HCT116 (cell line): ENCODE results near the gene NDUFAF7. TPM values are rescaled to one million over a fixed set of nuclear protein-coding genes. Genes with fewer than 3 reads are reported as not detected.

Experiments used
- ATAC-seq: fragments of 200-7000 bp; cut with Tn5 transposase; 2 replicates; pipeline ENCODE4 v1.9.1; 2020; ENCODE audit warnings: mild to moderate bottlenecking, moderate library complexity
- BruUV-seq: library from RNA; stranded (reverse); fragments of 400-500 nt; replicated peaks from 2 replicates; lab custom pipeline; 2021; lab: Mats Ljungman, UMichigan
- CTCF ChIA-PET: fragments of 300-600 bp; sonication (Branson Sonifier 250); formaldehyde crosslinking; loops from one replicate; lab custom pipeline; 2021; ENCODE audit warnings: antibody characterized with exemption; lab: Charles Lee
- POLR2A ChIA-PET: fragments of 300-600, 350-600 bp; sonication (Branson Sonifier 250); formaldehyde crosslinking; loops from one replicate; lab custom pipeline; 2021; ENCODE audit warnings: antibody characterized with exemption; lab: Charles Lee
- RAD21 ChIA-PET, 2 experiments: fragments of 300-600 bp; sonication (Branson Sonifier 250); formaldehyde crosslinking; loops; one replicate each; lab custom pipeline; 2023; ENCODE audit warnings: low total read pairs in 2 of 2; ENCODE audit not compliant: uncharacterized antibody in 2 of 2, unreplicated experiment in 2 of 2, low non-redundant PET in 1 of 2; lab: Charles Lee
- DNase-seq: peaks from one replicate; pipeline ENCODE4 v3.0.0-alpha.2; 2010; ENCODE audit warnings: low read depth, low spot score
- H2AFZ ChIP-seq: fragments of 200-600 bp; shearing (Covaris generic), sonication (generic); 2 replicates; pipeline ENCODE4 v1.6.1; 2017; ENCODE audit warnings: low read depth, mixed run types, mixed read lengths, antibody characterized with exemption, low read length; ENCODE audit not compliant: poor library complexity, severe bottlenecking
- H3K27ac ChIP-seq: 2 replicates; pipeline ENCODE4 v1.5.1; 2012; ENCODE audit warnings: low read depth, low read length
- H3K27me3 ChIP-seq: fragments of 200-600 bp; sonication (generic); 2 replicates; pipeline ENCODE4 v1.6.1; 2016; ENCODE audit warnings: mixed run types, low read length, mixed read lengths; ENCODE audit not compliant: insufficient read depth
- H3K36me3 ChIP-seq, 2 experiments: fragments of 200-500 bp in 1 of 2; fragments of 200-600 bp in 1 of 2; sonication (Bioruptor generic) in 1 of 2; sonication (generic) in 1 of 2; 2 replicates each; pipeline versions ENCODE4 v1.5.1 to v1.6.1; 2014 to 2016; ENCODE audit warnings: low read length in 2 of 2, inconsistent platforms in 1 of 2, mixed read lengths in 1 of 2, mixed run types in 1 of 2; ENCODE audit not compliant: insufficient read depth in 2 of 2, control insufficient read depth in 1 of 2
- H3K4me1 ChIP-seq, 2 experiments: fragments of 200-600 bp in 1 of 2; sonication (generic) in 1 of 2; 2 replicates each; pipeline versions ENCODE4 v1.5.1 to v1.6.1; 2012 to 2017; ENCODE audit warnings: low read length in 2 of 2, inconsistent platforms in 1 of 2, mild to moderate bottlenecking in 1 of 2, mixed read lengths in 1 of 2, mixed run types in 1 of 2, moderate library complexity in 1 of 2; ENCODE audit not compliant: insufficient read depth in 2 of 2, control insufficient read depth in 1 of 2
- H3K4me2 ChIP-seq: fragments of 200-600 bp; sonication (generic); 2 replicates; pipeline ENCODE4 v1.6.1; 2017; ENCODE audit warnings: mixed run types, low read length, mixed read lengths
- H3K4me3 ChIP-seq, 2 experiments: fragments of 200-600 bp in 1 of 2; sonication (generic) in 1 of 2; replicated peaks in 1 of 2; 2 replicates each; pipeline ENCODE4 v1.5.1; 2011 to 2016; ENCODE audit warnings: low read length in 2 of 2, control low read depth in 1 of 2, low read depth in 1 of 2, mild to moderate bottlenecking in 1 of 2, mixed read lengths in 1 of 2, mixed run types in 1 of 2
- H3K79me2 ChIP-seq: fragments of 200-600 bp; sonication (generic); 2 replicates; pipeline ENCODE4 v1.6.1; 2017; ENCODE audit warnings: mild to moderate bottlenecking, mixed run types, low read length, moderate library complexity, mixed read lengths; ENCODE audit not compliant: insufficient read depth
- H3K9ac ChIP-seq: fragments of 200-600 bp; sonication (generic); 2 replicates; pipeline ENCODE4 v1.6.1; 2016; ENCODE audit warnings: low read length, mixed read lengths
- H3K9me2 ChIP-seq: fragments of 200-600 bp; sonication (generic), shearing (Covaris generic); 2 replicates; pipeline ENCODE4 v1.6.1; 2017; ENCODE audit warnings: mixed run types, mild to moderate bottlenecking, moderate library complexity; ENCODE audit not compliant: insufficient read depth
- H3K9me3 ChIP-seq, 2 experiments: fragments of 200-500 bp in 1 of 2; fragments of 200-600 bp in 1 of 2; sonication (Bioruptor generic) in 1 of 2; sonication (generic) in 1 of 2; 2 replicates each; pipeline ENCODE4 v1.6.1; 2014 to 2017; ENCODE audit warnings: low read length in 2 of 2, mixed read lengths in 2 of 2, inconsistent platforms in 1 of 2, low read depth in 1 of 2, mild to moderate bottlenecking in 1 of 2, mixed run types in 1 of 2, moderate library complexity in 1 of 2; ENCODE audit not compliant: control insufficient read depth in 1 of 2, insufficient read depth in 1 of 2
- H4K20me1 ChIP-seq: fragments of 200-600 bp; sonication (generic), shearing (Covaris generic); 2 replicates; pipeline ENCODE4 v1.6.1; 2017; ENCODE audit warnings: mixed run types, mild to moderate bottlenecking, moderate library complexity; ENCODE audit not compliant: insufficient read depth
- ATF3 ChIP-seq: IDR thresholded peaks from 2 replicates; pipeline ENCODE4 v1.6.1; 2012
- CBX3 ChIP-seq: IDR thresholded peaks from 2 replicates; pipeline ENCODE4 v1.6.1; 2012; ENCODE audit warnings: low read depth
- CEBPB ChIP-seq: IDR thresholded peaks from 2 replicates; pipeline ENCODE4 v1.6.1; 2012; ENCODE audit warnings: low read depth
- EGR1 ChIP-seq: IDR thresholded peaks from 2 replicates; pipeline ENCODE4 v1.6.1; 2012; ENCODE audit warnings: low read depth
- ELF1 ChIP-seq: IDR thresholded peaks from 2 replicates; pipeline ENCODE4 v1.6.1; 2012; ENCODE audit warnings: low read depth, borderline replicate concordance
- EZH2 ChIP-seq: fragments of 200-600 bp; sonication (generic); IDR thresholded peaks from 2 replicates; pipeline ENCODE4 v1.6.1; 2017; ENCODE audit warnings: antibody characterized with exemption, mixed run types
- FOSL1 ChIP-seq: IDR thresholded peaks from 2 replicates; pipeline ENCODE4 v1.6.1; 2012; ENCODE audit warnings: low read depth
- JUND ChIP-seq: IDR thresholded peaks from 2 replicates; pipeline ENCODE4 v1.6.1; 2012
- POLR2A ChIP-seq: IDR thresholded peaks from 2 replicates; pipeline ENCODE4 v1.7.0; 2011; ENCODE audit warnings: borderline replicate concordance; ENCODE audit not compliant: insufficient read depth, insufficient read length; ENCODE audit errors: extremely low read depth
- POLR2AphosphoS5 ChIP-seq: IDR thresholded peaks from 2 replicates; pipeline ENCODE4 v1.6.1; 2011; ENCODE audit warnings: mild to moderate bottlenecking, low read depth, low read length, moderate library complexity
- RAD21 ChIP-seq: IDR thresholded peaks from 2 replicates; pipeline ENCODE4 v1.6.1; 2012; ENCODE audit warnings: low read depth, mild to moderate bottlenecking
- SIN3A ChIP-seq: IDR thresholded peaks from 2 replicates; pipeline ENCODE4 v1.6.1; 2012; ENCODE audit warnings: low read depth
- SP1 ChIP-seq: IDR thresholded peaks from 2 replicates; pipeline ENCODE4 v1.6.1; 2012; ENCODE audit warnings: low read depth
- SRF ChIP-seq: IDR thresholded peaks from 2 replicates; pipeline ENCODE4 v1.6.1; 2012; ENCODE audit warnings: low read depth
- YY1 ChIP-seq: IDR thresholded peaks from 2 replicates; pipeline ENCODE4 v1.6.1; 2011; ENCODE audit warnings: low read length, low read depth, moderate library complexity, mild to moderate bottlenecking; ENCODE audit not compliant: insufficient replicate concordance; ENCODE audit errors: extremely low read depth
- ZBTB33 ChIP-seq: IDR thresholded peaks from 2 replicates; pipeline ENCODE4 v1.6.1; 2011; ENCODE audit warnings: mild to moderate bottlenecking, low read length, moderate library complexity; ENCODE audit not compliant: insufficient replicate concordance; ENCODE audit errors: extremely low read depth
- ZFX ChIP-seq: fragments of 450-650 bp; IDR thresholded peaks from 2 replicates; pipeline ENCODE4 v1.6.1; 2017
- ZNF274 ChIP-seq: fragments of 200-500 bp; sonication (Bioruptor generic); IDR thresholded peaks from 2 replicates; pipeline ENCODE4 v1.6.1; 2014; ENCODE audit warnings: mild to moderate bottlenecking, low read depth, low read length, inconsistent platforms
- intact Hi-C: fragments of 100-400 bp; cut with micrococcal nuclease; formaldehyde crosslinking; loops from 2 replicates; pipeline ENCODE4 v1.10.0; 2022
- total RNA-seq: library from RNA; stranded (reverse); gene quantifications from one replicate; pipeline ENCODE4 v1.2.1, GENCODE V29; 2021; ENCODE audit not compliant: unreplicated experiment

The NDUFAF7 gene
- total RNA-seq, 1 experiment from 2014 or later = 21.6 TPM

- Histone ChIP-seq H3K27me3 (no peaks in the 10 kb centered on the region), H2AFZ (no peak overlapping the region), H3K27ac (no peak overlapping the region), H3K36me3 (no peaks in the 10 kb centered on the region), H3K79me2 (peaks cover 4% of the 10 kb centered on the region; the same call in 1 of the 2 replicates), H3K4me3 (no peak overlapping the region), H3K9ac (no peak overlapping the region), H3K9me2 (no peaks in the 10 kb centered on the region), H3K9me3 (no peaks in the 10 kb centered on the region), H3K4me2 (no peak overlapping the region), H3K4me1 (peaks cover 14 to 26% of the 10 kb centered on the region in 2 experiments), H4K20me1 (no peaks in the 10 kb centered on the region)
- no TSS peak for BruUV-seq
- no peak for ATAC-seq
- POLR2A ChIA-PET = no interaction called here
- DNase-seq = no peak
- no peak for TF ChIP-seq POLR2A
- TF ChIP-seq FOSL1 = no peak
- no peak for TF ChIP-seq SP1
- no peak for TF ChIP-seq YY1
- TF ChIP-seq ATF3 = no peak
- TF ChIP-seq ZBTB33 = no peak
- no peak for TF ChIP-seq EZH2
- TF ChIP-seq EGR1 = no peak
- no peak for TF ChIP-seq SRF
- no peak for TF ChIP-seq JUND
- no peak for TF ChIP-seq ZNF274
- TF ChIP-seq ELF1 = no peak
- TF ChIP-seq ZFX = no peak
- no peak for TF ChIP-seq SIN3A
- TF ChIP-seq CEBPB = no peak
- TF ChIP-seq RAD21 = no peak
- TF ChIP-seq POLR2AphosphoS5 = no peak
- no peak for TF ChIP-seq CBX3
- CTCF ChIA-PET = no interaction called here
- intact Hi-C loops = no loop called here
- RAD21 ChIA-PET = no interaction called here
Measured at GRCh38 chr2:37191747-37192146, 39.7 kb upstream of the NDUFAF7 start.
